Measurements from ENCODE around the gene LRRC14B. TPM values are rescaled to one million over a fixed set of nuclear protein-coding genes. Genes with fewer than 3 reads are reported as not detected.

Gene LRRC14B
- polyA plus RNA-seq, 1 donor (not counting 4 experiments of a cell fraction or from before 2014, with no cell fraction given): not detected

DNA sequence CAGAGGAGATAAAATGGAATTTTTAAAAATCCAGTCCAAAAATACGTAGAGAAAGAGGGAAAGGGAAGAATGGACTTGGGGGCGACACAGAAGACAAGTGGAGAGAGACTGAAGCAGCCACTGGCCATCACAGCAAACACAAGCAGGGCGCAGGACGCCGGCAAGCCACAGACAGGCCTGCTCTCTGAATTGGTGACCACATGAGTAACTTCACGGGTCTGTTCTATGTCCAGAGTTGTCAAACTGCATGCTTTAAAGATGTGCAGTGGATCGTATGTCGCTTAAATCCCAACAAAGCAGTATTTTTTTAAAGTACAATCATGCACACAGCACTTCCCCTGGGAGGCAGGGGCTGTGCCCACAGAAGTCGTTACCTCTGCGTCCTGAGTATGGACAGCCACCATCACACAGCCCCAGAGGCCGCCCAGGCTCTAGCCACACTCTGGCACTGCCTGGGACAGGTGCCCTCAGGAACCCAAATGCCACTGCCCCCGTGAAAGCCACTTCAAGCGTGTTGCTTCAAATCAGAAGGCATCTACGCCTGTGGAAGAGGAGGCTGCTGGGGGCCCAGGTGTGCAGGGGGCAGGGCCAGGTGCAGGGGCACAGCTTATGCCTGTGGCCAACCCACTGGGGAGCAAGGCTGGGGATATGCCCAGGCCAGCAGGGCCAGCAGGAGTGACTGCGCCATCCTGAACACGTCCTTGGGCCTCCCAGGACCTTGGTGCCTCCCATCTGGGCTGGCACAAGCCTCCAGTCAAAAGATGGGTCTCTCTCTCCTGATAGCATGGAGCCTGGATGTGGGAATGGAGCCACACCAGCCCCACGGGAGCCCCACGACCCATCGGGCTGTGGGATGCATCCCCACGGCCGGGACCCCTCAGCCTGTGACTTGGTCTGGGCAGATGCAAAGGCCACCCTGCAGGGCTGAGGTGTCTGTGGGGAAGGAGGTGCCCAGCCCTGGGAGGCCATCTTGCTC is 5.9 kb upstream of the LRRC14B start:
- Histone ChIP-seq H3K4me3 (ENCODE audit: control insufficient read depth in 2 of 3, extremely low read depth in 1 of 3, insufficient read depth in 2 of 3, low read depth in 1 of 3, low read length in 3 of 3) (no peak overlapping the region), H3K27me3 (ENCODE audit: control insufficient read depth, extremely low read depth, insufficient read depth, low read length) (peaks cover 26% of the 10 kb centered on the region), H3K4me2 (ENCODE audit: control insufficient read depth, extremely low read depth, insufficient read depth, low read depth, low read length) (no peak overlapping the region)

DNA sequence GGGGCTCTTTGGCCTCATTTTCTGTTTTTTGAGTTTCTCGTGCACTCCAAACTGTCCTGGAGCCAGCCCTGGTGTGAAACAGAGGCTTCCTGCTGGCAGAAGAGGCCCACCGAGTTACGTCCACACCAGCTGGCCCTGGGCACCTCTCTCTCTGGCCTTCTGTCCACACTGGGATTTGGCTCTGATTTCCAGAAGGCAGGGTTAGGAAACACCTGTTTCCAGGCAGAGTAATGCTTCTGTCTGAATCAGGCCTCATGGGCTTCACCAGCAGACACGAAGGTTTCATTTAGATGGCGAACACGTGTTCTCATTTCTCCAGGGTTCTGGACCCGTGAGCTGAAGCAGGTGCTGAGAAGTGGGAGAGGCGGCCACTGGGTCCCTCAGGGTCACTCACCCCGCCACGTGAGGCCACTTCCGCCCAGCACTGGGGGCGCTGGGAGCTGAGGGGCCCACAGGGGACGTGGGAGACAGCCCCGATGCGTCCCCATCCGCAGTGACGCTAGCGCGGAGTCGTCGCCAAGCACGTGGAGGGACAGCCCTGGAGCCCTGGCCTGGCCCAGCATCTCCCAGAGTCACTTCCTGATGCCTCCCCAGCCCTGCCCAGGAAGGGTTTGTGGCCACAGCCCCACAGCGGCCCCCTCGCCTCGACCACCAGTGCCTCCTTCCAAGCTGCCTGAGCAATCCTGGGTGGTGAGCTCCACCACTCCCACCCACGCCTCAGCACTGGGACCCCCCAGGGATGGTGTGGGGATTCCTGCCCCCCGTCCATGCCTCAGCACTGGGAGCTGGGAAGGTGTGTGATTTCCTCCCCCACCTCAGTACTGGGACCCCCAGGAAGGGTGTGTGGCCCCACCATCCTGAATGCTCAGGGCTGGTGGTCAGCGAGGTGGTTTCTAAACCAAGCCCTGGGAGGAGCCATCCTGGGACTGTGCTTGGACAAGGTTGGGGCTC is 4.9 kb upstream of the LRRC14B start:
- FAIRE-seq: no peak
- H3K79me2 ChIP-seq (ENCODE audit: control insufficient read depth, insufficient read depth, low read length): no peaks in the 10 kb centered on the region
- H3K4me3 ChIP-seq (ENCODE audit: control insufficient read depth in 2 of 3, extremely low read depth in 1 of 3, insufficient read depth in 2 of 3, low read depth in 1 of 3, low read length in 3 of 3): no peak overlapping the region
- no peaks in the 10 kb centered on the region for H3K9me1 ChIP-seq (ENCODE audit: control insufficient read depth, extremely low read depth, insufficient read depth, low read length)
- no peak for DNase-seq (ENCODE audit: low read depth, low spot score)
- H3K9ac ChIP-seq (ENCODE audit: control insufficient read depth, extremely low read depth, insufficient read depth, low read length): no peak overlapping the region
- no peak overlapping the region for H3K27ac ChIP-seq (ENCODE audit: control insufficient read depth, insufficient read depth, low read length)
- H3K4me2 ChIP-seq (ENCODE audit: control insufficient read depth, extremely low read depth, insufficient read depth, low read depth, low read length): no peak overlapping the region
- dilution Hi-C loops (cut with MboI; ENCODE audit: extremely low pct_ligation_motif_present, low sequenced_read_pairs): no loop called here
- H4K20me1 ChIP-seq (ENCODE audit: control insufficient read depth, extremely low read depth, insufficient read depth, low read length): peaks cover 4% of the 10 kb centered on the region
- H3K4me1 ChIP-seq (ENCODE audit: control insufficient read depth, extremely low read depth, insufficient read depth, low read length): peaks cover 2% of the 10 kb centered on the region
- H2AFZ ChIP-seq (ENCODE audit: control insufficient read depth, low read length): no peak overlapping the region
- no peaks in the 10 kb centered on the region for H3K36me3 ChIP-seq (ENCODE audit: control insufficient read depth in 2 of 2, extremely low read depth in 1 of 2, insufficient read depth in 2 of 2, low read length in 2 of 2)
- peaks cover 32% of the 10 kb centered on the region for H3K27me3 ChIP-seq (ENCODE audit: control insufficient read depth, extremely low read depth, insufficient read depth, low read length)
- no peak for TF ChIP-seq EZH2 (IDR thresholded peaks at IDR 0.05; ENCODE audit: low read length)
- TF ChIP-seq, protein P1, sequence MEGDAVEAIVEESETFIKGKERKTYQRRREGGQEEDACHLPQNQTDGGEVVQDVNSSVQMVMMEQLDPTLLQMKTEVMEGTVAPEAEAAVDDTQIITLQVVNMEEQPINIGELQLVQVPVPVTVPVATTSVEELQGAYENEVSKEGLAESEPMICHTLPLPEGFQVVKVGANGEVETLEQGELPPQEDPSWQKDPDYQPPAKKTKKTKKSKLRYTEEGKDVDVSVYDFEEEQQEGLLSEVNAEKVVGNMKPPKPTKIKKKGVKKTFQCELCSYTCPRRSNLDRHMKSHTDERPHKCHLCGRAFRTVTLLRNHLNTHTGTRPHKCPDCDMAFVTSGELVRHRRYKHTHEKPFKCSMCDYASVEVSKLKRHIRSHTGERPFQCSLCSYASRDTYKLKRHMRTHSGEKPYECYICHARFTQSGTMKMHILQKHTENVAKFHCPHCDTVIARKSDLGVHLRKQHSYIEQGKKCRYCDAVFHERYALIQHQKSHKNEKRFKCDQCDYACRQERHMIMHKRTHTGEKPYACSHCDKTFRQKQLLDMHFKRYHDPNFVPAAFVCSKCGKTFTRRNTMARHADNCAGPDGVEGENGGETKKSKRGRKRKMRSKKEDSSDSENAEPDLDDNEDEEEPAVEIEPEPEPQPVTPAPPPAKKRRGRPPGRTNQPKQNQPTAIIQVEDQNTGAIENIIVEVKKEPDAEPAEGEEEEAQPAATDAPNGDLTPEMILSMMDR (optimal IDR thresholded peaks at IDR 0.05 in 1 of 3, IDR thresholded peaks at IDR 0.05 in 1 of 3, conservative IDR thresholded peaks at IDR 0.05 in 1 of 3; ENCODE audit: extremely low read depth in 1 of 3, insufficient read depth in 2 of 3, low read length in 3 of 3): no peak
- H3K9me3 ChIP-seq (ENCODE audit: control insufficient read depth, low read depth, low read length): no peaks in the 10 kb centered on the region

More for the DNA sequence above, 5.9 kb upstream of the LRRC14B start:
- Histone ChIP-seq H3K36me3 (ENCODE audit: control insufficient read depth in 2 of 2, extremely low read depth in 1 of 2, insufficient read depth in 2 of 2, low read length in 2 of 2) (no peaks in the 10 kb centered on the region), H3K79me2 (ENCODE audit: control insufficient read depth, insufficient read depth, low read length) (no peaks in the 10 kb centered on the region), H4K20me1 (ENCODE audit: control insufficient read depth, extremely low read depth, insufficient read depth, low read length) (peaks cover 4% of the 10 kb centered on the region), H3K9me1 (ENCODE audit: control insufficient read depth, extremely low read depth, insufficient read depth, low read length) (no peaks in the 10 kb centered on the region), H3K27ac (ENCODE audit: control insufficient read depth, insufficient read depth, low read length) (no peak overlapping the region), H3K4me1 (ENCODE audit: control insufficient read depth, extremely low read depth, insufficient read depth, low read length) (peaks cover 2% of the 10 kb centered on the region), H3K9me3 (ENCODE audit: control insufficient read depth, low read depth, low read length) (no peaks in the 10 kb centered on the region), H2AFZ (ENCODE audit: control insufficient read depth, low read length) (no peak overlapping the region), H3K9ac (ENCODE audit: control insufficient read depth, extremely low read depth, insufficient read depth, low read length) (no peak overlapping the region)
- no peak for FAIRE-seq
- no peak for TF ChIP-seq EZH2 (IDR thresholded peaks at IDR 0.05; ENCODE audit: low read length)
- TF ChIP-seq, protein P1 (optimal IDR thresholded peaks at IDR 0.05 in 1 of 3, IDR thresholded peaks at IDR 0.05 in 1 of 3, conservative IDR thresholded peaks at IDR 0.05 in 1 of 3; ENCODE audit: extremely low read depth in 1 of 3, insufficient read depth in 2 of 3, low read length in 3 of 3): no peak
- dilution Hi-C loops (cut with MboI; ENCODE audit: extremely low pct_ligation_motif_present, low sequenced_read_pairs): no loop called here
- no peak for DNase-seq (ENCODE audit: low read depth, low spot score)
